CD14-positive monocyte (primary cell): ENCODE results near the gene ZNF831. TPM values are rescaled to one million over a fixed set of nuclear protein-coding genes. Genes with fewer than 3 reads are reported as not detected.

Source experiments
- DNase-seq, 3 donors: peaks; one replicate each; pipeline ENCODE4 v3.0.0-alpha.2; 2011 to 2022
- H2AFZ ChIP-seq: 2 replicates; pipeline ENCODE4 v1.6.0; 2012; ENCODE audit warnings: mild to moderate bottlenecking, low read depth, low read length, inconsistent platforms; ENCODE audit not compliant: insufficient read depth, poor library complexity, severe bottlenecking
- H3K27ac ChIP-seq, 2 donors: 1 replicate in 1 of 2; 2 replicates in 1 of 2; pipeline ENCODE4 v1.5.1; 2012 to 2013; ENCODE audit warnings: low read length in 2 of 2, control low read depth in 1 of 2, inconsistent platforms in 1 of 2, low read depth in 1 of 2, mild to moderate bottlenecking in 1 of 2
- H3K27me3 ChIP-seq, 2 donors: one replicate each; pipeline versions ENCODE4 v1.6.0 to v1.6.1; 2011 to 2013; ENCODE audit warnings: low read length in 2 of 2; ENCODE audit not compliant: control insufficient read depth in 2 of 2, insufficient read depth in 2 of 2
- H3K36me3 ChIP-seq, 2 donors: replicated peaks in 1 of 2; 1 replicate in 1 of 2; 2 replicates in 1 of 2; pipeline versions ENCODE4 v1.5.1 to v1.6.1; 2012 to 2013; ENCODE audit warnings: low read length in 2 of 2, control low read depth in 1 of 2, inconsistent platforms in 1 of 2, mild to moderate bottlenecking in 1 of 2; ENCODE audit not compliant: insufficient read depth in 2 of 2, control insufficient read depth in 1 of 2
- H3K4me1 ChIP-seq, 2 donors: 1 replicate in 1 of 2; 2 replicates in 1 of 2; pipeline versions ENCODE4 v1.5.1 to v1.6.1; 2012 to 2013; ENCODE audit warnings: low read length in 2 of 2, control low read depth in 1 of 2, inconsistent platforms in 1 of 2, mild to moderate bottlenecking in 1 of 2, moderate library complexity in 1 of 2; ENCODE audit not compliant: insufficient read depth in 2 of 2, control insufficient read depth in 1 of 2
- H3K4me2 ChIP-seq: replicated peaks from 2 replicates; pipeline ENCODE3; 2012; ENCODE audit warnings: low read length, moderate library complexity, mild to moderate bottlenecking; ENCODE audit not compliant: poor library complexity, severe bottlenecking; ENCODE audit errors: extremely low read depth
- H3K4me3 ChIP-seq, 3 experiments: fragments of 200-600 bp in 1 of 3; sonication (generic) in 1 of 3; replicated peaks in 1 of 3; 1 replicate in 2 of 3; 2 replicates in 1 of 3; pipeline ENCODE4 v1.5.1; 2011 to 2013; ENCODE audit warnings: low read length in 3 of 3, mild to moderate bottlenecking in 3 of 3, control low read depth in 2 of 3, low read depth in 2 of 3, inconsistent platforms in 1 of 3, moderate library complexity in 1 of 3
- H3K79me2 ChIP-seq: 2 replicates; pipeline ENCODE4 v1.6.0; 2012; ENCODE audit warnings: mild to moderate bottlenecking, control low read depth, inconsistent platforms, low read length, moderate library complexity; ENCODE audit not compliant: insufficient read depth
- H3K9ac ChIP-seq: 2 replicates; pipeline ENCODE4 v1.6.0; 2017; ENCODE audit warnings: low read length, mild to moderate bottlenecking; ENCODE audit not compliant: insufficient read depth, poor library complexity, severe bottlenecking
- H3K9me3 ChIP-seq, 2 donors: replicated peaks in 1 of 2; 1 replicate in 1 of 2; 2 replicates in 1 of 2; pipeline versions ENCODE4 v1.5.1 to v1.6.1; 2012 to 2013; ENCODE audit warnings: low read length in 2 of 2, control low read depth in 1 of 2; ENCODE audit not compliant: control insufficient read depth in 1 of 2, insufficient read depth in 1 of 2
- H4K20me1 ChIP-seq: 2 replicates; pipeline ENCODE4 v1.6.0; 2012; ENCODE audit warnings: mild to moderate bottlenecking, low read length, control low read depth, moderate library complexity; ENCODE audit not compliant: insufficient read depth
- H3K27ac Mint-ChIP-seq, 7 donors: one replicate each; pipeline ENCODE4 v1.8.0; 2020; ENCODE audit warnings: mild to moderate bottlenecking in 7 of 7, mixed read lengths in 7 of 7, moderate library complexity in 6 of 7, inconsistent platforms in 2 of 7
- H3K27me3 Mint-ChIP-seq, 3 donors: one replicate each; pipeline ENCODE4 v1.8.0; 2021 to 2022; ENCODE audit warnings: low read depth in 3 of 3, mild to moderate bottlenecking in 3 of 3, mixed read lengths in 3 of 3, moderate library complexity in 3 of 3, inconsistent platforms in 1 of 3
- H3K36me3 Mint-ChIP-seq, 2 donors: one replicate each; pipeline ENCODE4 v1.8.0; 2020; ENCODE audit warnings: mixed read lengths in 2 of 2, inconsistent platforms in 1 of 2, mild to moderate bottlenecking in 1 of 2
- H3K4me1 Mint-ChIP-seq: one replicate; pipeline ENCODE4 v1.8.0; 2020; ENCODE audit warnings: mild to moderate bottlenecking, mixed read lengths
- H3K4me3 Mint-ChIP-seq, 2 donors: one replicate each; pipeline ENCODE4 v1.8.0; 2020; ENCODE audit warnings: mild to moderate bottlenecking in 2 of 2, mixed read lengths in 2 of 2, moderate library complexity in 1 of 2
- H3K9me3 Mint-ChIP-seq, 7 donors: one replicate each; pipeline ENCODE4 v1.8.0; 2020 to 2022; ENCODE audit warnings: mixed read lengths in 7 of 7, mild to moderate bottlenecking in 6 of 7, moderate library complexity in 6 of 7, inconsistent platforms in 2 of 7
- WGBS: methylation state at CpG from one replicate; pipeline ENCODE4 v1.1.5; 2013; ENCODE audit warnings: missing lambda C conversion rate; ENCODE audit not compliant: insufficient coverage; 5-methylcytosine and 5-hydroxymethylcytosine counted together
- intact Hi-C, 2 donors: fragments of 100-400 bp; cut with micrococcal nuclease; formaldehyde crosslinking; loops; one replicate each; pipeline versions ENCODE4 v1.15.0 to v1.15.1; 2023
- polyA plus RNA-seq, 3 donors: library from polyadenylated mRNA; depleted of rRNA in 1 of 3; unstranded in 2 of 3; stranded (reverse) in 1 of 3; fragments of 300-500 nt in 2 of 3; fragments of >200 nt in 1 of 3; fragmentation: Illumina TruSeq in 2 of 3; gene quantifications; 1 replicate in 2 of 3; 2 replicates in 1 of 3; pipeline ENCODE4 v1.2.3, GENCODE V29; 2012 to 2021
- TF ChIP-seq, protein P1 (sequence below): fragments of 200-600 bp; IDR thresholded peaks from one replicate; pipeline ENCODE4 v1.8.0; 2022; ENCODE audit warnings: antibody characterized with exemption, mild to moderate bottlenecking

Gene ZNF831
- polyA plus RNA-seq, 3 donors, result 0.03 to 0.09 TPM; not detected in 1

DNA sequence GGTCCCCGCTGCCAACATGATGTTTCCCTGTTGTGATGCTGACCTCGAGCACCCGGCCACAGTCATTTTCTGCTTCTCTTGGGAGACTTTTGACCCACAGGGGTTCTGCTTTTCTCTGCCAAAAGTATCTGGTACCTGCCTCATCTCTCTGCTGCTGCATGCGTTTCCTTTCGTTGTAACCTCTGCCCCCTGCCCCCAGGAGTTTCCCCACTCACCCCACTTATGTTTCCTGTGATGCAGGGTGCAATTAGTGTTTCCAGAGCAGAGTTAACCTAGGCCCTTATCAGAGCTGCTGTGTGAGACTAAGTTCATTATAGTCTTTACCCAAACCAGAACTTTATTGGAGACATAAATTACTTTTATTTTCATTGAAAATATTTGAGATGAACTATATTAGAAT lies 71.6 kb downstream of the ZNF831 start:
- Histone ChIP-seq H3K36me3 (no peaks in the 10 kb centered on the region), H3K27ac (no peak overlapping the region), H3K4me3 (no peak overlapping the region), H3K9me3 (no peaks in the 10 kb centered on the region), H3K4me2 (no peak overlapping the region), H3K9ac (no peak overlapping the region), H3K27me3 (peaks cover 2 to 9% of the 10 kb centered on the region in 2 donors), H3K4me1 (no peaks in the 10 kb centered on the region), H4K20me1 (no peaks in the 10 kb centered on the region), H3K79me2 (no peaks in the 10 kb centered on the region), H2AFZ (no peak overlapping the region)
- 100% methylated on average over 3 of the region's 5 CpGs for WGBS
- TF ChIP-seq, protein P1, sequence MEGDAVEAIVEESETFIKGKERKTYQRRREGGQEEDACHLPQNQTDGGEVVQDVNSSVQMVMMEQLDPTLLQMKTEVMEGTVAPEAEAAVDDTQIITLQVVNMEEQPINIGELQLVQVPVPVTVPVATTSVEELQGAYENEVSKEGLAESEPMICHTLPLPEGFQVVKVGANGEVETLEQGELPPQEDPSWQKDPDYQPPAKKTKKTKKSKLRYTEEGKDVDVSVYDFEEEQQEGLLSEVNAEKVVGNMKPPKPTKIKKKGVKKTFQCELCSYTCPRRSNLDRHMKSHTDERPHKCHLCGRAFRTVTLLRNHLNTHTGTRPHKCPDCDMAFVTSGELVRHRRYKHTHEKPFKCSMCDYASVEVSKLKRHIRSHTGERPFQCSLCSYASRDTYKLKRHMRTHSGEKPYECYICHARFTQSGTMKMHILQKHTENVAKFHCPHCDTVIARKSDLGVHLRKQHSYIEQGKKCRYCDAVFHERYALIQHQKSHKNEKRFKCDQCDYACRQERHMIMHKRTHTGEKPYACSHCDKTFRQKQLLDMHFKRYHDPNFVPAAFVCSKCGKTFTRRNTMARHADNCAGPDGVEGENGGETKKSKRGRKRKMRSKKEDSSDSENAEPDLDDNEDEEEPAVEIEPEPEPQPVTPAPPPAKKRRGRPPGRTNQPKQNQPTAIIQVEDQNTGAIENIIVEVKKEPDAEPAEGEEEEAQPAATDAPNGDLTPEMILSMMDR, result no peak
- H3K27ac Mint-ChIP-seq, result no peak overlapping the region
- H3K4me3 Mint-ChIP-seq, result no peak overlapping the region
- DNase-seq, result no peak
- intact Hi-C loops, result no loop called here
- no peaks in the 10 kb centered on the region for H3K36me3 Mint-ChIP-seq
- H3K9me3 Mint-ChIP-seq, result peaks cover 0 to 3% (median 2%) of the 10 kb centered on the region in 7 donors
- H3K4me1 Mint-ChIP-seq, result no peaks in the 10 kb centered on the region
- peaks cover 5 to 13% (median 12%) of the 10 kb centered on the region in 3 donors for H3K27me3 Mint-ChIP-seq

DNA sequence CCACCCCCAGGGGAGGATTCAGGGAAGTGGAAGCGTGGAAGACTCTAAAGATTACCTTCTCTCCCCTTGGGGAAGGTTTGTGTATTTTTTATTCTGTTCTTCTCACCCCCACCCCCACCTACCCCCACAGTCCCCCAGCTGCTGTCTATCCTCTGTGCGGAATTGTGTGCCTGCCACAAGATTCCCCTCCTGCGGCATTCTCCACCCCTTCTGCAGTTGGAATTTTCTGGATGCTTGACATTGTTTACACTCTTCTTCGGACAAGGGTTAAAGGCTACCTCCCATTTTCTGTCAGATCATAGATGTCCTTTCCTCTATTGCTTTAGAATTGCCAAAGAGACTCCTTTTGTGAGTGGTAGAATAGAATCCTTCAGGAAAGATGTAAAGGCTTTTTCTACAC lies 76.4 kb downstream of the ZNF831 start:
- H3K4me3 ChIP-seq, result no peak overlapping the region
- H3K9me3 ChIP-seq, result no peaks in the 10 kb centered on the region
- no peak overlapping the region for H3K9ac ChIP-seq
- H3K27ac ChIP-seq, result no peak overlapping the region
- no peak overlapping the region for H3K4me2 ChIP-seq
- intact Hi-C loops, result no loop called here
- peaks cover 12 to 24% of the 10 kb centered on the region in 2 donors for H3K27me3 ChIP-seq
- H3K4me1 ChIP-seq, result no peaks in the 10 kb centered on the region
- H3K27me3 Mint-ChIP-seq, result peaks cover 8 to 31% (median 11%) of the 10 kb centered on the region in 3 donors
- no peaks in the 10 kb centered on the region for H3K79me2 ChIP-seq
- no peaks in the 10 kb centered on the region for H4K20me1 ChIP-seq
- peaks cover 6% of the 10 kb centered on the region for H3K4me1 Mint-ChIP-seq
- no peak for DNase-seq
- no peak overlapping the region for H2AFZ ChIP-seq
- no peaks in the 10 kb centered on the region for H3K36me3 ChIP-seq
- TF ChIP-seq, protein P1, result no peak
- no peaks in the 10 kb centered on the region for H3K9me3 Mint-ChIP-seq
- WGBS, result no CpG with 5 or more reads among the region's 4 CpGs
- no peak overlapping the region for H3K27ac Mint-ChIP-seq
- H3K4me3 Mint-ChIP-seq, result no peak overlapping the region
- no peaks in the 10 kb centered on the region for H3K36me3 Mint-ChIP-seq
